Measurements from ENCODE around the gene BIRC5.
"Not testable (repeated sequence)": the region's sequence is repeated elsewhere in the genome, so short reads cannot be mapped to it uniquely, and the experiment has no call there.

Gene BIRC5

DNA sequence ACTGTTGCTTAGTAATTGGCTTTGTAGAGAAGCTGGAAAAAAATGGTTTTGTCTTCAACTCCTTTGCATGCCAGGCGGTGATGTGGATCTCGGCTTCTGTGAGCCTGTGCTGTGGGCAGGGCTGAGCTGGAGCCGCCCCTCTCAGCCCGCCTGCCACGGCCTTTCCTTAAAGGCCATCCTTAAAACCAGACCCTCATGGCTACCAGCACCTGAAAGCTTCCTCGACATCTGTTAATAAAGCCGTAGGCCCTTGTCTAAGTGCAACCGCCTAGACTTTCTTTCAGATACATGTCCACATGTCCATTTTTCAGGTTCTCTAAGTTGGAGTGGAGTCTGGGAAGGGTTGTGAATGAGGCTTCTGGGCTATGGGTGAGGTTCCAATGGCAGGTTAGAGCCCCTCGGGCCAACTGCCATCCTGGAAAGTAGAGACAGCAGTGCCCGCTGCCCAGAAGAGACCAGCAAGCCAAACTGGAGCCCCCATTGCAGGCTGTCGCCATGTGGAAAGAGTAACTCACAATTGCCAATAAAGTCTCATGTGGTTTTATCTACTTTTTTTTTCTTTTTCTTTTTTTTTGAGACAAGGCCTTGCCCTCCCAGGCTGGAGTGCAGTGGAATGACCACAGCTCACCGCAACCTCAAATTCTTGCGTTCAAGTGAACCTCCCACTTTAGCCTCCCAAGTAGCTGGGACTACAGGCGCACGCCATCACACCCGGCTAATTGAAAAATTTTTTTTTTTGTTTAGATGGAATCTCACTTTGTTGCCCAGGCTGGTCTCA, 11.2 kb downstream of the BIRC5 start:
- DNase-seq = no peak

- no peak for DNase-seq
Measured at GRCh38 chr17:78226055-78226758, 12.2 kb downstream of the BIRC5 start.

GRCh38 chr17:78226759-78227454, 12.9 kb downstream of the BIRC5 start:
- no peak for DNase-seq

DNA sequence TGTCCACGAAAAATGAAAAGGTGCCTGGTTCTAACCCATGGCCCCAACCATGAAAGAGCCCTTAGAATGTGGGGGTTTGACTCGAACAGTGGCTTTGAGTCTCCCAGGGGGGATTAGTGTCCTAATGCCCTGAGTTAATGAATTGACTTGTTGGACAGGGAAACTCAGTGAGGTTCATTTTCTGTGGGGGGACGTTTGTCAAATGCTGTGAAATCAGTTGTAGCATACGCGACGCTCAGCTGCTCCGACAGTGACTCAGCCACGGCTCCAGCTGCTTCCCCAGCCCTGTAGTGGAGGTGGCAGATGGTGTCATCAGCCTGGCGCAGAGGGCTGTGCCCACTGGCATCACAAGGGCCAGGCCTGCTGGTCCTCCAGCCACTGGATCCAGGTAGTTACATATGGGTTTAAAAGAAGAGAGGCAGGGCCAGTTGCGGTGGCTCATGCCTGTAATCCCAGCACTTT, 13.4 kb downstream of the BIRC5 start:
- no peak for DNase-seq

DNA sequence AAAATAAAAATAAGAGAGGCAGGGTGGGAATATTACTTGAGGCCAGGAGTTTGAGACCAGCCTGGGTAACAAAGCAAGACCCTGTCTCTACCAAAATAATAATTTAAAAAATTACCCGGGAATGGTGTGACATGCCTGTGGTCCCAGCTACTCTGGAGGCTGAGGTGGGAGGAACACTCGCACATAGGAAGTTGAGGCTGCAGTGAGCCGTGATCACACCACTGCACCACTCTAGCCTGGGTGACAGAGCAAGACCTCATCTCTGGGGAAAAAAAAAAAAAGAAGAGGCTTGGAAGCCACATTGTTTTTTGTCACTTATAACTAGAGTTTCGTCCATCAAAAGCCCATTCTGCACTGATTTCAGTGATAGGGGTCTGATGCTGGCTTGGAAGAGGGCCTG, 14.1 kb downstream of the BIRC5 start:
- no peak for DNase-seq

DNA sequence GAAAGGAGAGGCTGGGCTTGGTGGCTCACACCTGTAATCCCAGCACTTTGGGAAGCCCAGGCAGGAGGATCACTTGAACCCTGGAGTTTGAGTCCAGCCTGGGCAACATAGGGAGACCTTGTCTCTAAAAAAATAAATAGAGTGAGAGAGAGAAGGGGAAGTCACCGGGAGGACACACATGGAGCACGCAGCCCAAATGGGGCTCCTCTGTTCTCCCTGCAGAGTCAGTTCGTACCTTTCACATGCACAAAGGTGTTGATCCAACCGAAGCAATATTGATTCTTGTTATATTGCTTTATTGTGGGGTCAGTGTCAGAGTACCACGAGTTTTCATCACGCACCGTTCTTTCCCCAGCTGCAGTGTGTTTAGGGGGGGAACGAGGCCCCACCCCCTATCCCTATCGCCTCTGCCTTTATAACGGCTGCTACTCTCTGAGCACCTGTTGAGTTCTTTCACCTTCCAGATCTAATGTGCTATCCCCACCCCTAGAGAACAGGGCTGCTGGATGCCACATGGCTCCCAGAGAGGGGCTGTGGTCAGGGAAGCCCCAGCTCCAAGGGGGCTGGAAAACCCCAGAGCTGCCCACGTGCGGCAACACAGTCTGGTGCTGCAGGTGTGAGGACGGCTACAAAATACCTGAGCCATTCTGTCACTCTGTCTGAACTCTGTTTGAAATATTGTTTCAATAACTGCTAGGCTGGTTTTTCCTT, 16.4 kb downstream of the BIRC5 start:
- DNase-seq = no peak

GRCh38 chr17:78230996-78231935, 17.2 kb downstream of the BIRC5 start, which contains the start of gene TMEM235:
Gene TMEM235, plus strand, starts transcription at chr17:78231631. Its CDS starts 393 bp downstream, at chr17:78232024.
- DNase-seq = no peak

DNA sequence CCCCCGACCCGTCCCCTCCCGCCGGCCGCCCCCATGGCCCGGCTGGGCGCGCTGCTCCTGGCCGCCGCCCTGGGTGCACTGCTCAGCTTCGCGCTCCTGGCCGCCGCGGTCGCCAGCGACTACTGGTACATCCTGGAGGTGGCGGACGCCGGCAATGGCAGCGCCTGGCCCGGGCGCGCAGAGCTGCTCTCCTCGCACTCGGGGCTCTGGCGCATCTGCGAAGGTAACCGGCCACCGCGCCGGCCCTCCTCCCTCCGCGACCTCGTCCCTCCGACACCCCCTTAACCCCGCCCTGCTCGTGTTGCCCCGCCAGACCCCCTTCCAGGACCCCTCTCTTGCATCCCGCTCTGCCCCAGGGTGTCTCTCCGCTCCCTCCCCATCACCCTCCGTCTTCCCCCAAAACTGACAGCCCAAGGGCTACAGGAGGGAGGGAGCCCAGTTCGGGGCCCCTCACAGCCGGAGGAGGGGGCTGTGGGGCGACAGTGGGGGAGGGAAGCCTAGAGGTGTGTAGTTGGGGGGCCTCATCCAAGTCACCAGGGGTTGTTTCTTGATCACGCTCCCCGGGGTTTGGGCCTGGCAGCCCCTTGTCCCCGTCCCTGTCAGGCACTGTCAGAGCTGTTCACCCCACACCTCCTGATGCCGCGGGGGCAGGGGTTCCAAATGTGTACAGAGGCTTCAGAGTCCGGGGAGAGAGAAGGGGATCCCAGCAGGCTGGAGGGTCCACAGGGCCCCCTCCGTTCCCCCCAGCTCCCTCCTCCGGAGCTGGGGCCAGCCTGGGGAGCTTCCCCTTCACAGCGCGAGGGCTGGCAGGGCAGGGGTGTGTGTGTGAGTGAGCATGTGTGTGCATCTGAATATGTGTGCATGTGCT, 18.2 kb downstream of the BIRC5 start:
- peak; percentile 0 for DNase-seq

GRCh38 chr17:78232859-78233173, 18.8 kb downstream of the BIRC5 start:
- no peak for DNase-seq

GRCh38 chr17:78233678-78234077, 19.6 kb downstream of the BIRC5 start:
- DNase-seq = no peak

GRCh38 chr17:78234261-78234865, 20.3 kb downstream of the BIRC5 start:
- DNase-seq = no peak

DNA sequence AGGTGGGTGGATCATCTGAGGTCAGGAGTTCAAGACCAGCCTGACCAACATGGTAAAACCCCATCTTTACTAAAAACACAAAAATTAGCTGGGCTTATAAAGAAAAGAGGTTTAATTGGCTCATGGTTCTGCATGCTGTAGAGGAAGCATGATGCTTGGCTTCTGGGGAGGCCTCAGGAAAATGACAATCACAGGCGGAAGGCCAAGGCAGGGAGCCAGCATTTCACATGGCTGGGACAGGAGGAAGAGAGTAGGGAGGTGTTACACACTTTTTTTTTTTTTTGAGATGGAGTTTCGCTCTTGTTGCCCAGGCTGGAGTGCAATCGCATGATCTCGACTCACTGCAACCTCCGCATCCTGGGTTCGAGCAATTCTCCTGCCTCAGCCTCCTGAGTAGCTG, 21.0 kb downstream of the BIRC5 start:
- not testable (repeated sequence) for DNase-seq

- no peak for DNase-seq
Measured at GRCh38 chr17:78235885-78236284, 21.8 kb downstream of the BIRC5 start.

DNA sequence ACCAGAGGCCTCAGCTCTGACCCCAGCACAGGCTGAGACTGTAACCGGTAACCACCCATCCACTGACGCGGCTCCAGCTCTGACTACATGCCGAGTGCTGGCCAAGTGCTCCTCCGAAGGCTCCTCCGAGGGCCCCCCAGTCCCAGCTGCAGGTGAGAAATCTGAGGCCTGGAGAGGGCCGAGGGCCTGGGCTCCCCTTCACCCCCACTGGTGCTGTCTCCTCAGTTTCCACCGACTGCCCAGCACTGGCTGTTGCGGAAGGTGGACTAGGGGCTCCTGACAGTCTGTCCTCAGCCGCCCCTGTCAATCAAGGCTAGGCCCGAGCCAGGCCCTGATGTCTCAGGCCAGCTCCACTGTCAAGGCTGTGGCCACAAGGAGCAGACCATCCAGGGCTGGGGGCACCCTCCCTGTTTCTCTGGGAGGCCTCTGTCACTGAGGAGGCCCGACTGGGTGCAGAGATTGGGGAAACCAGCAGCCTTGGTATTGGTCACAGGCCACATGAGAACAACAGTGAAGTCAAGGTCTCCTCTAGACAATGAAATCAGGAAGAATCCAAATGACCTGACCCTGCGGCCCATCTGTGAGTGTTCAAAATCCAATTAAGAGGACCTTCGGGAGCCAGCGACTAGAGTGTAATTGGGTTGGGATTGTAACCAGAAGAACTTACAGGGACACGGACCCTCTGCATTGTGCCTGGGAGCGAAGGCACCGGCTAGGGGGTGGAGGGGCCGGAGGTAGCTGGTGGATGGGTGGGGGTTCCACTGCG, 22.5 kb downstream of the BIRC5 start:
- DNase-seq = no peak

- DNase-seq = no peak
Measured at GRCh38 chr17:78237401-78238012, 23.5 kb downstream of the BIRC5 start.

GRCh38 chr17:78238823-78239488, 24.9 kb downstream of the BIRC5 start:
- DNase-seq = no peak

DNA sequence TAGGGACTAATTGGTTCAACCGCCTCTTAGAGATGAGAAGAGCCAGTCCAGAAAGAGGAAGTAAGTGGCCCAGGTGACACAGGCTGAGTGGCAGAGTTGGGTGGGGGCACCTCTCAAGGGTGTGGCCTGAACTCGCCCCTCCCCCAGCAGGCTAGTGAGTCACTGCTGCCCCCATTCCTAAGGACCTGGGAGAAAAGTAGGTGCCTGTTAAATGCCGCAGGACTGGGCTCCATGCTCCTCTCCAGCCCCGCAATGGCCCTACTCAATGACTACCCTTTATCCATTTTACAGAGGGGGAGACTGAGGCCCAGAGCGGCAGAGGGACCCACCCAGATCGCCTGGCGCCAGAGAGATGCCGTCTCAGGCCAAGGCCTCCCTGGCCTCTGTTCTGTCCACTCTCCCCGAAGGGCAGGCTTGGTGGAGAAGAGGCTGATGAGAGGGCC, 25.5 kb downstream of the BIRC5 start:
- DNase-seq = no peak

DNA sequence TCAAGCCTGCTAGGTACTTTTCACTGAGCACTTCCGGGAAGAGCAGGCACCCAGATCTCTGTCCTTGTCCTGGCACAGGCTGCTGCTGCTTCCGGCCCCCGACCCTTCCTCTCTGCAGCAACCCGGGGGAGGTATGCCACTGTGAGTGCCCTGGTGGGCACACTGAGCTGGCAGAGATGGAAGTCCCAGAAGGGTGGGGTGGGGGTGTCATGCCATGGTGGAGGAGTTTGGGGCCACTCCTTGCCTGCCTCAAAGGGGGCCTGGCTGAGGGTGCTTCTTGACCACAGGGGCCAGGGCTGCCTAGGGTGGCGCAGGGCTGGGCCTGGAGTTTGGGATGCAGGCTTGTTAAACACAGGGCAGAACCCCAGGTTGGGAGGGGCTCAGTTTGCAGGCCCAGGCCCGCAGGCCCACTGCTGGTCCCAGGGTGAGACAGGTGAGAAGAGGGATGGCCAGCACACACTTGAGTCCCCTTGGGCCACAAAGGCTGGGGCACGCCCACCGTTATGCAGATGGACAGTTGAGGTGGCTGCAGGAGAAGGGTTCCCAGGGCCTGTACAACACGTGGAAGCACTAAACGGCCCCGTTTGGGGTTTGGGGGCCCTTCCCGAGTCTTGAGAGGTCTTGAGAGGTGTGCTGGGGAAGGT, 26.1 kb downstream of the BIRC5 start:
- no peak for DNase-seq
